T-helper 1 cell treated with Interleukin-12 subunit alpha and Interleukin-12 subunit beta and Interleukin-4 antibody, amounts not matched to agents 30 μg/mL and 1 μg/mL, for 36 hours (primary cell): ENCODE results near the gene TSSK2.

ENCODE experiments used
- H3K27ac Mint-ChIP-seq: one replicate; pipeline ENCODE4 v1.8.0; 2021; ENCODE audit warnings: mild to moderate bottlenecking, mixed read lengths
- H3K27me3 Mint-ChIP-seq: one replicate; pipeline ENCODE4 v1.8.0; 2021; ENCODE audit warnings: low read depth, mixed read lengths
- H3K36me3 Mint-ChIP-seq: one replicate; pipeline ENCODE4 v1.8.0; 2021; ENCODE audit warnings: low read depth, mixed read lengths
- H3K4me1 Mint-ChIP-seq: one replicate; pipeline ENCODE4 v1.8.0; 2021; ENCODE audit warnings: low read depth, mixed read lengths
- H3K4me3 Mint-ChIP-seq: one replicate; pipeline ENCODE4 v1.8.0; 2021; ENCODE audit warnings: mild to moderate bottlenecking, moderate library complexity, mixed read lengths
- H3K9me3 Mint-ChIP-seq: one replicate; pipeline ENCODE4 v1.8.0; 2021; ENCODE audit warnings: mixed read lengths

The TSSK2 gene

GRCh38 chr22:19172213-19173046 is 41.3 kb downstream of the TSSK2 start:
- Mint-ChIP-seq H3K4me1 (peaks cover 27% of the 10 kb centered on the region), H3K27me3 (peaks cover 32% of the 10 kb centered on the region), H3K27ac (peak overlapping the region; percentile 85), H3K4me3 (peak overlapping the region; percentile 93), H3K36me3 (no peaks in the 10 kb centered on the region), H3K9me3 (no peaks in the 10 kb centered on the region)

DNA sequence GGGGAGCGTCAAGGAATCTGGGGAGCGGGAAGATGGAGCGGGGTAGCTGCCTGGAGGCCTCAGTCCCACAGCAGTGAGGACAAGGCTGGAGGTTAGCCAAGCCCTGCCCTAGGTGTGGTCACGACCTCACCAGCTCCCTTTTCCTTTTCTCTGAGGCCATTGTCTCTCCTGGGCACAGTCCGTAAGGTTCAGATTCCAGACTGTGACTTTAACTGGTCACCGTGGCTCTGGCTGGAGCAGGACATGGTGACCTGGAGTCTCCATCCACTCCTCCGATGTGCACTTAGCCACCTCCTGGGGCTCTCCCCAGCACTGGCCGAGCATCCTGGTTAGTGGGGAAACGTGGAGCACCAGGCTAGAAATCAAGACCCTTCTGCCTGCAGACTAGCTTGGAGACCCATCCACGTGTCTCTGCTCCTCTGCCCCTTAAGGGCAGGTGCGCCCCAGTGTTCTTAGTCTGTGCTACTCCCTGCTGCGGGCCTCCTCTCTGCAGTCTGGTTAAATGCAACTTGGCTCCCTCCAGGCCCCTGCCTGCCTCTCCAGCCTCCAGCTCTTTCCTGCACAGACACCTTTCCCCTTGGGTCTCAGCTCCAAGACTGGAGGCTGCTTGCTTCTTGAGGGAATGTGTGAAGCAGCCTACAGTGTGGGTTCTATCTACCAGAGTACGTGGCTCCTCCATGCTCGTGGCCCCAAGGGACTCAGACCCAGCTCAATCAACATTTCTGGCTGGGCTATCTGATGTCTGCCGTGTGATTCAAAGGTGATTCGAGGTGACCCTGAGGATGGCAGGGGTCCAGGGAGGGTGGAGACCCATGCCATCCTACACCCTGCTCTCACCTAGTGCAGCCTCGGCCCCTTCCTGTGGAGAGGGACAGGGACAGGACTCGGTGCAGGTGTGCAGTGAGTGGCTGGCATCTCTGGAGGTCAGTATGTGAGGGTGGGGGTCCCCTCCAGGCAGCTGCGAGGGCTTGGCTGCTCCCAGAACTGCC is 42.2 kb downstream of the TSSK2 start:
- H3K27ac Mint-ChIP-seq, result peak overlapping the region; percentile 36
- no peaks in the 10 kb centered on the region for H3K36me3 Mint-ChIP-seq
- H3K27me3 Mint-ChIP-seq, result peaks cover 25% of the 10 kb centered on the region
- H3K9me3 Mint-ChIP-seq, result no peaks in the 10 kb centered on the region
- H3K4me1 Mint-ChIP-seq, result peaks cover 27% of the 10 kb centered on the region
- H3K4me3 Mint-ChIP-seq, result peak overlapping the region; percentile 93

GRCh38 chr22:19174106-19175025 is 43.3 kb downstream of the TSSK2 start:
- Mint-ChIP-seq H3K27ac (no peak overlapping the region), H3K27me3 (peaks cover 15% of the 10 kb centered on the region), H3K4me1 (peaks cover 27% of the 10 kb centered on the region), H3K36me3 (no peaks in the 10 kb centered on the region), H3K4me3 (peak overlapping the region; percentile 93), H3K9me3 (no peaks in the 10 kb centered on the region)

DNA sequence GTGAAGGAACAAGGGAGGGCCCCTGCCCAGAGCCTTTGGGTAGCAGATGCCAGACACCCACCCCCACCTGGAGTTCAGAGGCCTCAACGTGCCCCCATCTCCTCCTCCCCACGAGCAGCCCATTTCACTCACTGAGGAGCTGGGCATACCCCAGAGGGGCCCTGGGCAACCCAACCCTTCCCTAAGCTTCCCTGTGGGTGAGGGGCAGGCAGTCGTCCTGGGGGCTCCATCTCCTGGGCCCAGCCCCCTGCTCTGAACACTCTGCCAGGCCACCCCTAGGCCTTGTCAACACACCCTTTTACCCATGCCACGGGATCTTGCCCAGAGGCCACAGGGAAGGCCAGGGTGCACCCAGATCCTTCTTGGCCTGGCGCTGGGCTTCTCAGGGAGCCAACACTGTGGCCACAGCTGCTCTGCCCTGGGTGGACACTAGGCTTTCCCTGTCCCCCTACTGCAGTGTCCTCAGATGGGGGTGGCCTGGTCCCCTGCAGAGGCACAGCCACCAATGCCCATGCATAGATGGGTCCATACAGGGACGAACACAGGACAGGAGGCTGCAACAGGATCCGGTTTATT is 44.0 kb downstream of the TSSK2 start:
- peaks cover 28% of the 10 kb centered on the region for H3K4me1 Mint-ChIP-seq
- no peaks in the 10 kb centered on the region for H3K9me3 Mint-ChIP-seq
- no peak overlapping the region for H3K27ac Mint-ChIP-seq
- no peaks in the 10 kb centered on the region for H3K36me3 Mint-ChIP-seq
- H3K27me3 Mint-ChIP-seq, result peaks cover 8% of the 10 kb centered on the region
- H3K4me3 Mint-ChIP-seq, result no peak overlapping the region

DNA sequence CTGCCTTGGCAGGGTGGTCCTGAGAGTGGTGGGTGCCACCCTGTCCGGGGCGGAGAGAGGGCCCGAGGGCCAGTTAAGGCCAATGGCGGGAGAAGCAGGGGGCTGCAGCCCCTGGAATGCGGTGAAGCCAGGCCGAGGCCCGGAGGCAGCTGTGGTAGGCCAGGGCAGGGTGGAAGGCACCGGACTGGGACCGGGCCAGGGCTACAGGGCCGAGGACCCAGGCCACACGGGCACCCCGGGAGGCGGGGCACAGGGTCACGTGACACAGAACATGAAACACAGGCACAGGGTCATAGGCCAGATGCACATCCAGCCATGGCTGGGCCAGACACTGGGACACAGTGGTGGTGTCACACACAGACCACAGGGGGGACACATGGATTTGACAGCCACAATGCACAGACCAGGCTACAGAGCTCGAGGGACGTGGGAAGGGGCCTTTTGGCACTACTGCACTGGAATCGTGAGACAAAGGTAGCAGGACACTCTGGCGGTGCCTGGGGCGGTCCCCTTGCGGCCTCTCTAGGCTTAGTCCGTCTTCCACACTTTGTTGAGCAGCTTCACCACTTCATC is 44.6 kb downstream of the TSSK2 start:
- Mint-ChIP-seq H3K4me3 (peak overlapping the region; percentile 74), H3K36me3 (no peaks in the 10 kb centered on the region), H3K9me3 (no peaks in the 10 kb centered on the region), H3K4me1 (peaks cover 23% of the 10 kb centered on the region), H3K27me3 (peaks cover 2% of the 10 kb centered on the region), H3K27ac (no peak overlapping the region)

GRCh38 chr22:19176175-19176643 is 45.1 kb downstream of the TSSK2 start:
- Mint-ChIP-seq H3K27ac (no peak overlapping the region), H3K36me3 (no peaks in the 10 kb centered on the region), H3K27me3 (no peaks in the 10 kb centered on the region), H3K9me3 (no peaks in the 10 kb centered on the region), H3K4me1 (peaks cover 21% of the 10 kb centered on the region), H3K4me3 (peak overlapping the region; percentile 72)

DNA sequence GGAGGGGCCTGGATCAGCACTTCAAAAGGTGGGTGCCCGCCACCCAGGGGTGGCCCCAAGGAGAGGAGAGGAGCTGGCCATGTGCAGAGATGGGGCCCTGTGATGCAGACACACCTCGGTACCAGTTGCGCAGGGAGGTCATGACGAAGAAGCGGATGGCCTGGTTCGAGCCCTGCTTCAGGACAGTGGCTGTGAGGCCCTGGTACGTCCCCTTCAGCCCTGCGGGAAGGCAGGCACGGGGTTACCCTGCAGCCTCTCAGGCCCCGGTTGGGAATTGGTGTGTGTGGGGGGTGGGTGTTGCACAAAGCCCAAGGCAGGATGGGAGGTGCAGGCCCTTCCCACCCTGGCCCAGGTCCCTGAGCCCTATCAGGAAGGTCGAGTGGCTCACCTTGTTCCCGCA is 45.6 kb downstream of the TSSK2 start:
- Mint-ChIP-seq H3K27ac (no peak overlapping the region), H3K4me3 (peak overlapping the region; percentile 72), H3K36me3 (no peaks in the 10 kb centered on the region), H3K27me3 (no peaks in the 10 kb centered on the region), H3K9me3 (no peaks in the 10 kb centered on the region), H3K4me1 (peaks cover 24% of the 10 kb centered on the region)

- Mint-ChIP-seq H3K36me3 (no peaks in the 10 kb centered on the region), H3K27ac (no peak overlapping the region), H3K4me1 (peaks cover 26% of the 10 kb centered on the region), H3K4me3 (peak overlapping the region; percentile 72), H3K27me3 (no peaks in the 10 kb centered on the region), H3K9me3 (no peaks in the 10 kb centered on the region)
Observed at GRCh38 chr22:19177164-19178064, 46.3 kb downstream of the TSSK2 start.

GRCh38 chr22:19178065-19178656 is 47.1 kb downstream of the TSSK2 start:
- Mint-ChIP-seq H3K4me1 (peaks cover 24% of the 10 kb centered on the region), H3K4me3 (no peak overlapping the region), H3K27me3 (no peaks in the 10 kb centered on the region)

DNA sequence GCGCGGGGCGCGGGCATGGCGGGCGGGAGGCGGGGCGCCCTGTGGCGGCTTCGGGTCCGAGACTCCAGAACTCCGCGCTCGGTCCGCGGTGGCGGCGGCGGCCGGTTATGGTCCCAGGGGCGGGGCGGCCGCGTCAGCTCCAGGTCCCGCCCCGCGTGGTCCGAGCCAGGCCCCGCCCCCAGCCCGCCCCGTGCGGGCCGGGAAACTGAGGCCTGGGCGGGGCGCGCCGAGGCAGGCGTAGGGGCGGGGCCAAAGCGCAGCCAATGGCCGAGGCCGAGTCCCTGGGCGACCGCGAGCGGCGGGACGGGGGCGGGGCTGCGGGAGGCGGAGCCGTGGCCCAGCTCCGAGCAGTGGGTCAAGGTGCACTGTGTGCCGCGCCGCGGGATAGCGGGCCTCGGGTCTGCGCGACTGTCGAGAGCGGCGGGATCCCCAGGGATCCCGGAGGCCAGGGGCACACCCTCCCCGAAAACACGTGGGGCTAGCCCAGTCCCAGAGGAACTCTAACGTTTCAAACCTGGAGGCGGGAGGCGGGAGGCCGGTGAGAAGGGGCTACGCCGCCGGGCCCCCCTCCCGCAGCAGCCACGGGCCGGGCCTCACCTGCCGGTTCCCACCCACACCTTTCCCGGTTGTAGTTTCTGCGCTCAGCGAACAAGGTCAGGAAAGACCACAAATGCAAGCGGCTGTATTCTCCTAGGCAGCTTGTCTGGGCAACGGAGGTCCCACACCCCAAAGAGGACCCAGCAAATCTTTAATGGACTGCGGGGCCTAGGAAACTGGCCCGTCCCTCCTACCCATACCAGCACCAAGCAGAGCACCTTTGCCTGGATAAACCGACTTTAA is 47.8 kb downstream of the TSSK2 start, which contains the start of gene SLC25A1:
SLC25A1 (minus strand) TSS at position 80 of the 840 bp plus-strand sequence; CDS start at position 17, 63 bp downstream.
- Mint-ChIP-seq H3K27ac (peak within 1 kb of the TSS; percentile 63), H3K4me3 (peak within 1 kb of the TSS; percentile 78), H3K9me3 (no peaks in the 10 kb centered on the region), H3K4me1 (peaks cover 20% of the 10 kb centered on the region), H3K36me3 (no peaks in the 10 kb centered on the region), H3K27me3 (no peaks in the 10 kb centered on the region)

More at GRCh38 chr22:19178065-19178656, 47.1 kb downstream of the TSSK2 start:
- Mint-ChIP-seq H3K36me3 (no peaks in the 10 kb centered on the region), H3K9me3 (no peaks in the 10 kb centered on the region), H3K27ac (no peak overlapping the region)

GRCh38 chr22:19179497-19180048 is 48.5 kb downstream of the TSSK2 start:
- Mint-ChIP-seq H3K9me3 (no peaks in the 10 kb centered on the region), H3K27me3 (no peaks in the 10 kb centered on the region), H3K27ac (peak overlapping the region; percentile 63), H3K36me3 (no peaks in the 10 kb centered on the region), H3K4me3 (peak overlapping the region; percentile 78), H3K4me1 (peaks cover 17% of the 10 kb centered on the region)
